ENCODE results near the gene ZMYND8.

GRCh38 chr20:47373206-47373733, 16.8 kb upstream of the ZMYND8 start:
- TF ChIP-seq POLR2AphosphoS5 (IDR thresholded peaks at IDR 0.05) (no peak), MXI1 (conservative IDR thresholded peaks at IDR 0.05; ENCODE audit: poor library complexity, severe bottlenecking) (no peak)
- TF ChIP-seq, protein P1, sequence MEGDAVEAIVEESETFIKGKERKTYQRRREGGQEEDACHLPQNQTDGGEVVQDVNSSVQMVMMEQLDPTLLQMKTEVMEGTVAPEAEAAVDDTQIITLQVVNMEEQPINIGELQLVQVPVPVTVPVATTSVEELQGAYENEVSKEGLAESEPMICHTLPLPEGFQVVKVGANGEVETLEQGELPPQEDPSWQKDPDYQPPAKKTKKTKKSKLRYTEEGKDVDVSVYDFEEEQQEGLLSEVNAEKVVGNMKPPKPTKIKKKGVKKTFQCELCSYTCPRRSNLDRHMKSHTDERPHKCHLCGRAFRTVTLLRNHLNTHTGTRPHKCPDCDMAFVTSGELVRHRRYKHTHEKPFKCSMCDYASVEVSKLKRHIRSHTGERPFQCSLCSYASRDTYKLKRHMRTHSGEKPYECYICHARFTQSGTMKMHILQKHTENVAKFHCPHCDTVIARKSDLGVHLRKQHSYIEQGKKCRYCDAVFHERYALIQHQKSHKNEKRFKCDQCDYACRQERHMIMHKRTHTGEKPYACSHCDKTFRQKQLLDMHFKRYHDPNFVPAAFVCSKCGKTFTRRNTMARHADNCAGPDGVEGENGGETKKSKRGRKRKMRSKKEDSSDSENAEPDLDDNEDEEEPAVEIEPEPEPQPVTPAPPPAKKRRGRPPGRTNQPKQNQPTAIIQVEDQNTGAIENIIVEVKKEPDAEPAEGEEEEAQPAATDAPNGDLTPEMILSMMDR (IDR thresholded peaks at IDR 0.05; ENCODE audit: poor library complexity, severe bottlenecking), result no peak
